ENCODE measurements around the gene EIF2AK3. TPM values are rescaled to one million over a fixed set of nuclear protein-coding genes. Genes with fewer than 3 reads are reported as not detected.

The EIF2AK3 gene
- total RNA-seq, 1 experiment from 2014 or later, result 19.3 TPM

- Histone ChIP-seq H3K18ac (ENCODE audit: insufficient read length, low read depth, low read length) (no peak overlapping the region), H3K79me2 (ENCODE audit: insufficient read depth, low read length) (no peaks in the 10 kb centered on the region), H3K56ac (ENCODE audit: insufficient read length, low read depth, low read length) (no peak overlapping the region), H2BK120ac (ENCODE audit: low read depth, low read length, poor library complexity, severe bottlenecking) (no peak overlapping the region), H3K79me1 (ENCODE audit: insufficient read depth, low read depth, low read length, poor library complexity, severe bottlenecking) (no peaks in the 10 kb centered on the region), H3K27me3 (ENCODE audit: insufficient read depth, low read length) (no peaks in the 10 kb centered on the region), H3T11ph (ENCODE audit: low read length) (no peak overlapping the region), H2AK5ac (ENCODE audit: insufficient read length, low read length) (no peak overlapping the region), H2AFZ (ENCODE audit: low read length) (no peak overlapping the region), H2BK20ac (ENCODE audit: low read depth, low read length, poor library complexity, severe bottlenecking) (no peak overlapping the region), H2BK12ac (ENCODE audit: insufficient read length, low read depth, low read length) (no peak overlapping the region), H4K91ac (ENCODE audit: insufficient read length, low read depth, low read length) (no peak overlapping the region), H3K23ac (ENCODE audit: insufficient read length, low read depth, low read length) (no peak overlapping the region), H4K5ac (ENCODE audit: insufficient read length, low read depth, low read length) (no peak overlapping the region), H3K9me3 (ENCODE audit: control insufficient read depth, low read depth, low read length) (no peaks in the 10 kb centered on the region), H4K8ac (replicated peaks; ENCODE audit: insufficient read length, low read depth, low read length) (no peak overlapping the region), H3K4ac (ENCODE audit: low read depth, low read length) (no peak overlapping the region), H3K4me1 (ENCODE audit: insufficient read depth, low read length) (peaks cover 3% of the 10 kb centered on the region), H2BK5ac (ENCODE audit: insufficient read length, low read length) (no peak overlapping the region), H4K20me1 (ENCODE audit: control insufficient read depth, insufficient read depth, insufficient read length) (no peaks in the 10 kb centered on the region), H3K27ac (ENCODE audit: insufficient read length, low read depth, low read length) (no peak overlapping the region), H3K23me2 (ENCODE audit: insufficient read length, low read depth, low read length, poor library complexity, severe bottlenecking) (no peaks in the 10 kb centered on the region), H3K9ac (ENCODE audit: extremely low read depth, insufficient read length, low read length) (no peak overlapping the region), H3K4me2 (ENCODE audit: insufficient read depth, insufficient read length, low read length) (no peak overlapping the region), H3K14ac (ENCODE audit: insufficient read depth, low read length) (no peak overlapping the region), H2BK15ac (ENCODE audit: low read depth, low read length) (no peak overlapping the region)
- peaks cover 32 to 39% of the 10 kb centered on the region in 2 experiments for H3K4me1 Mint-ChIP-seq
- peaks cover 1 to 20% (median 13%) of the 10 kb centered on the region in 3 experiments; a peak in 3 of 7 replicates for H3K36me3 Mint-ChIP-seq (ENCODE audit: insufficient read depth in 1 of 3, low read depth in 3 of 3)
- no peaks in the 10 kb centered on the region; a peak in 1 of 5 replicates for H3K9me3 Mint-ChIP-seq
- no peak for DNase-seq
- WGBS (ENCODE audit: extremely low coverage, insufficient read length, low lambda C conversion rate), result 100% methylated on average over 2 of the region's 8 CpGs
- H3K27me3 Mint-ChIP-seq (ENCODE audit: low read depth), result no peaks in the 10 kb centered on the region
- no peak for TF ChIP-seq CTCF (conservative IDR thresholded peaks at IDR 0.05)
- no peak overlapping the region for H3K4me3 Mint-ChIP-seq
- peak overlapping the region; percentile 3 to 34 (median 31); a peak in 4 of 7 replicates for H3K27ac Mint-ChIP-seq
Observed at GRCh38 chr2:88596141-88596830, 31.0 kb downstream of the EIF2AK3 start.
